Cardiac muscle cell (in vitro differentiated cells and primary cell): ENCODE measurements around the gene MYOD1. TPM values are rescaled to one million over a fixed set of nuclear protein-coding genes. Genes with fewer than 3 reads are reported as not detected.
A peak's percentile ranks its signal among the peaks of the same experiment; 100 is the strongest.

Experiments
- DNase-seq, 2 donors: peaks; one replicate each; pipeline versions ENCODE4 v3.0.0 to v3.0.0-alpha.2; 2010 to 2017; ENCODE audit warnings: low read depth in 1 of 2, low spot score in 1 of 2
- H3K27ac ChIP-seq: fragments of 200-600 bp; sonication (generic); 2 replicates; pipeline ENCODE4 v1.5.1; 2016
- H3K27me3 ChIP-seq: fragments of 200-600 bp; sonication (generic); 2 replicates; pipeline ENCODE4 v1.6.0; 2016; ENCODE audit warnings: control low read depth
- H3K36me3 ChIP-seq: fragments of 200-600 bp; sonication (generic); 2 replicates; pipeline ENCODE4 v1.5.1; 2016; ENCODE audit warnings: control low read depth
- H3K4me1 ChIP-seq: fragments of 200-600 bp; sonication (generic); 2 replicates; pipeline ENCODE4 v1.8.1; 2017; ENCODE audit warnings: low read depth, mild to moderate bottlenecking, mixed run types
- H3K4me3 ChIP-seq: fragments of 200-600 bp; sonication (generic); 2 replicates; pipeline ENCODE4 v1.5.1; 2016; ENCODE audit warnings: mild to moderate bottlenecking
- H3K9me3 ChIP-seq: fragments of 200-600 bp; sonication (generic); 2 replicates; pipeline ENCODE4 v1.5.1; 2017; ENCODE audit warnings: low read depth, mild to moderate bottlenecking, control low read depth
- CTCF ChIP-seq: IDR thresholded peaks from 2 replicates; pipeline ENCODE4 v1.5.1; 2012; ENCODE audit warnings: low read depth, mild to moderate bottlenecking, low read length
- polyA plus RNA-seq: library from polyadenylated mRNA; unstranded; fragments of >200 nt; fragmentation: Nextera tagmentation; extraction: Ambion mirVana; gene quantifications from 2 replicates; pipeline ENCODE4 v1.2.1, GENCODE V29; 2016
- total RNA-seq: library from RNA; depleted of rRNA; stranded (reverse); fragments of >200 nt; gene quantifications from 2 replicates; pipeline ENCODE4 v1.2.3, GENCODE V29; 2016

The MYOD1 gene
- total and polyA plus RNA-seq, 2 experiments from 2014 or later: not detected

- Histone ChIP-seq H3K27me3 (peaks cover 61% of the 10 kb centered on the region), H3K36me3 (no peaks in the 10 kb centered on the region), H3K4me1 (no peaks in the 10 kb centered on the region), H3K27ac (no peak overlapping the region), H3K9me3 (no peaks in the 10 kb centered on the region), H3K4me3 (no peak overlapping the region)
- TF ChIP-seq CTCF: no peak
- DNase-seq: no peak
These were observed 22.0 kb upstream of the MYOD1 start for GRCh38 chr11:17697175-17697949.

GRCh38 chr11:17699147-17700114 is 19.9 kb upstream of the MYOD1 start:
- H3K4me1 ChIP-seq: no peaks in the 10 kb centered on the region
- H3K4me3 ChIP-seq: no peak overlapping the region
- no peak overlapping the region for H3K27ac ChIP-seq
- peaks cover 41% of the 10 kb centered on the region for H3K27me3 ChIP-seq
- DNase-seq: peak in 1 of 2 donors; percentile 42
- no peaks in the 10 kb centered on the region for H3K36me3 ChIP-seq
- no peaks in the 10 kb centered on the region for H3K9me3 ChIP-seq
- no peak for TF ChIP-seq CTCF

- no peaks in the 10 kb centered on the region for H3K9me3 ChIP-seq
- H3K36me3 ChIP-seq: no peaks in the 10 kb centered on the region
- no peak for TF ChIP-seq CTCF
- no peak overlapping the region for H3K27ac ChIP-seq
- H3K4me1 ChIP-seq: no peaks in the 10 kb centered on the region
- no peak overlapping the region for H3K4me3 ChIP-seq
- DNase-seq: no peak
- peaks cover 35% of the 10 kb centered on the region for H3K27me3 ChIP-seq
These were observed 18.4 kb upstream of the MYOD1 start for GRCh38 chr11:17700991-17701390.

GRCh38 chr11:17702876-17703275 is 16.5 kb upstream of the MYOD1 start:
- Histone ChIP-seq H3K27me3 (peaks cover 18% of the 10 kb centered on the region), H3K4me3 (no peak overlapping the region)
- DNase-seq: no peak

GRCh38 chr11:17703951-17704350 is 15.4 kb upstream of the MYOD1 start:
- peak in 1 of 2 donors; percentile 17 for DNase-seq
- Histone ChIP-seq H3K4me3 (no peak overlapping the region), H3K4me1 (no peaks in the 10 kb centered on the region), H3K9me3 (no peaks in the 10 kb centered on the region), H3K36me3 (no peaks in the 10 kb centered on the region), H3K27me3 (peaks cover 17% of the 10 kb centered on the region), H3K27ac (no peak overlapping the region)
- TF ChIP-seq CTCF: no peak

More at GRCh38 chr11:17702876-17703275, 16.5 kb upstream of the MYOD1 start:
- no peak for TF ChIP-seq CTCF
- no peak overlapping the region for H3K27ac ChIP-seq
- H3K9me3 ChIP-seq: no peaks in the 10 kb centered on the region
- H3K36me3 ChIP-seq: no peaks in the 10 kb centered on the region
- no peaks in the 10 kb centered on the region for H3K4me1 ChIP-seq
